Astrocyte of the spinal cord (primary cell): ENCODE measurements around the gene SKA2.
"Not testable (repeated sequence)": the region's sequence is repeated elsewhere in the genome, so short reads cannot be mapped to it uniquely, and the experiment has no call there.

Source experiments
- DNase-seq: peaks from one replicate; pipeline ENCODE4 v3.0.0; 2011; ENCODE audit warnings: low read depth, low spot score
- H3K4me3 ChIP-seq: 2 replicates; pipeline ENCODE4 v1.5.1; 2011; ENCODE audit warnings: low read depth, mild to moderate bottlenecking, low read length, moderate library complexity
- in situ Hi-C: cut with HindIII; loops from 2 replicates; pipeline ENCODE4 v1.10.0; 2017; ENCODE audit warnings: low sequenced_read_pairs
- TF ChIP-seq, protein P1 (sequence below): IDR thresholded peaks from 2 replicates; pipeline ENCODE4 v1.5.1; 2012; ENCODE audit warnings: low read depth, mild to moderate bottlenecking, low read length, inconsistent platforms

Gene SKA2

DNA sequence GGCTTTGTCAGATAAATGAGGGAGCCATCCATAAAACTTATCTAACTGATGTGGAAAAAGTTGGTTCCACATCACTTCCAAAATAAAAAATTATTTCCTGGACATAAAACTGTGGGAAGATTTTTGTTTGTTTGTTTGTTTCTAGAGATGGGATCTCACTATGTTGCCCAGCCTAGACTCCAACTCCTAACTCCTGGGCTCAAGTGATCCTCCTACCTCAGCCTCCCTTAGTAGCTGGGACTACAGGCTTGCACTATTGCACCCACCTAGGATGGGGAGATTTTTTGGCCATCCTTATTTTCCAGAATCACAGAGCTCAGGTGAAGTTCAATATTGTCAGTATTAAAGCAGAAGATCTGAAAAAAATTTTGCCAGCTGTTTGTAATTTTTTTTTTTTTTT is 31.0 kb upstream of the SKA2 start:
- in situ Hi-C loops: no loop called here
- H3K4me3 ChIP-seq: no peak overlapping the region
- TF ChIP-seq, protein P1, sequence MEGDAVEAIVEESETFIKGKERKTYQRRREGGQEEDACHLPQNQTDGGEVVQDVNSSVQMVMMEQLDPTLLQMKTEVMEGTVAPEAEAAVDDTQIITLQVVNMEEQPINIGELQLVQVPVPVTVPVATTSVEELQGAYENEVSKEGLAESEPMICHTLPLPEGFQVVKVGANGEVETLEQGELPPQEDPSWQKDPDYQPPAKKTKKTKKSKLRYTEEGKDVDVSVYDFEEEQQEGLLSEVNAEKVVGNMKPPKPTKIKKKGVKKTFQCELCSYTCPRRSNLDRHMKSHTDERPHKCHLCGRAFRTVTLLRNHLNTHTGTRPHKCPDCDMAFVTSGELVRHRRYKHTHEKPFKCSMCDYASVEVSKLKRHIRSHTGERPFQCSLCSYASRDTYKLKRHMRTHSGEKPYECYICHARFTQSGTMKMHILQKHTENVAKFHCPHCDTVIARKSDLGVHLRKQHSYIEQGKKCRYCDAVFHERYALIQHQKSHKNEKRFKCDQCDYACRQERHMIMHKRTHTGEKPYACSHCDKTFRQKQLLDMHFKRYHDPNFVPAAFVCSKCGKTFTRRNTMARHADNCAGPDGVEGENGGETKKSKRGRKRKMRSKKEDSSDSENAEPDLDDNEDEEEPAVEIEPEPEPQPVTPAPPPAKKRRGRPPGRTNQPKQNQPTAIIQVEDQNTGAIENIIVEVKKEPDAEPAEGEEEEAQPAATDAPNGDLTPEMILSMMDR: no peak
- no peak for DNase-seq

DNA sequence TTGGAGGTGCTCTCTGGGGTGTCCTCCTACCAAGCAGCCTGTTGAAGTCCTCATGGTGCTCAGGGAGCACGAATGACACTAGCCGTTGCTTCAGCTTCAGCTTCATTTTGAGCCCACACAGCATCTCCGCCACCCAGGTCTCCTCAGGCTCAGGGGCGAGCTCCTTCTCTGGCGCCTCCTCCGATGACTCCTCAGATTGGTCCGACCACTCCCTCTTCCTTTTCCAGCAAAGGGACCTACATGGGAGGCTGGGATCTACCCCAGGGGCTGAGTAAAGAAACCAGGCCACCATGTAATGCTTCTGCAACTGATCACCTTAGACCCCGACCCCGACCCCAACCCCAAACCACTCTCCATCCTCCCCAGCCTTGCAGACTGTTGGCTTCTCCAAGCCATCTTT is 26.5 kb upstream of the SKA2 start:
- DNase-seq: no peak
- TF ChIP-seq, protein P1: no peak
- in situ Hi-C loops: no loop called here
- no peak overlapping the region for H3K4me3 ChIP-seq

DNA sequence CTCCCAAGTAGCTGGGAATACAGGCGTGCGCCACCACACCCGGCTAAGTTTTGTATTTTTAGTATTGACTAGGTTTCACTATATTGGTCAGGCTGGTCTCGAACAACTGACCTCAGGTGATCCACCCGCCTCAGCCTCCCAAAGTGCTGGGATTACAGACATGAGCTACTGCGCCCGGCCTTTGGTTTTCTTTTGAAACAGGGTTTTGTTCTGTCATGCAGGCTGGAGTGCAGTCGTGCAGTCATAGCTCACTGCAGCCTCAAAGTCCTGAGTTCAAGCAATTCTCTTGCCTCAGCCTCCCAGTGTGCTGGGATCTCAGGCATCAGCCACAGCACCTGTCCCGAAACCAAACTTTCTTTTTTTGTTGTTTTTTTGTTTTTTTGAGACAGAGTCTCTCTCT is 25.6 kb upstream of the SKA2 start:
- no peak for DNase-seq
- no peak overlapping the region for H3K4me3 ChIP-seq
- TF ChIP-seq, protein P1: no peak
- in situ Hi-C loops: no loop called here

DNA sequence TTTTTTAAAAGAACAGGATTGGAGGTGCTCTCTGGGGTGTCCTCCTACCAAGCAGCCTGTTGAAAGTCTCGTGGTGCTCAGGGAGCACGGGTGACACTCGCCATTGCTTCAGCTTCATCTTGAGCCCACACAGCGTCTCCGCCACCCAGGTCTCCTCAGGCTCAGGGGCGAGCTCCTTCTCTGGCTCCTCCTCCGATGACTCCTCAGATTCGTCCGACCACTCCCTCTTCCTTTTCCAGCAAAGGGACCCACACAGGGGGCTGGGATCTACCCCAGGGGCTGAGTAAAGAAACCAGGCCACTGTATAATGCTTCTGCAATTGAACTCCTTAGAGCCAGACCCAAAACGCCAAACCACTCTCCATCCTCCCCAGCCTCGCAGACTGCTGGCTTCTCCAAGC is 24.6 kb upstream of the SKA2 start:
- DNase-seq: not testable (repeated sequence)

DNA sequence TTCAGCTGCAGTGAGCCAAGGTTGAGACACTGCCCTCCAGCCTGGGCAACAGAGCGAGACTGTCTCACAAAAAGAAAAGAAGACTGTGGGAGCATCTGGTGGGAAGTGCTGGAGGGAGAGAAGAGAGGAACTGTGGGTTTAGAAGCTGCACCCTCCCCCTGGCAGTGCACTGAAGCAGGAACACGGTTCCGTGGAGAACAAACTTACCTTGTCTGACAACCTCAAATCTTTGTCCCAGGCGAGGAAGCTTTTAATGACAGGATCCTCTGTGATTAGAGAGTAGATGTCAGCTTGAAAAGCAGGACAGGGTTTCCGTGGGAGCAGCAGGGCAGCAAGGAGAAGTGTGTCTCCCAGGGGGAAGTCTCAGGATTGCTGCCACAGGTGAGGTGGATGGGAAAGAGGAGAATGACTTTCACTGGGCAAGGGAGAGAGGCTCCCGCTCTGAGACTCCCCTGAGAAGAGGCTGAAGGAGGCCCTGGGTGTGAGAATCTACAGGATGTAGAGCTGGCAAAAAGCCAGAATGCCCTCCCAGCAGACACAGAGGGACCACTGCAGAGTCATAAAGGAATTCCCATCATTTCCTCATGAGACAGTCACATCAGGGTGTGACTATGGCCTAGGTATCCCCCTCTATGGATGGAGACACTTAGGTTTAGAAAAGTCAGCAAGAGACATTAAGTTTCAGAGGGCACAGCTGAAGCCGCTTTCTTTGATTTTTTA is 23.4 kb upstream of the SKA2 start:
- TF ChIP-seq, protein P1: no peak
- no peak for DNase-seq
- no peak overlapping the region for H3K4me3 ChIP-seq
- in situ Hi-C loops: no loop called here

More for the DNA sequence above, 24.6 kb upstream of the SKA2 start:
- H3K4me3 ChIP-seq, in situ Hi-C loops: not testable (repeated sequence)

DNA sequence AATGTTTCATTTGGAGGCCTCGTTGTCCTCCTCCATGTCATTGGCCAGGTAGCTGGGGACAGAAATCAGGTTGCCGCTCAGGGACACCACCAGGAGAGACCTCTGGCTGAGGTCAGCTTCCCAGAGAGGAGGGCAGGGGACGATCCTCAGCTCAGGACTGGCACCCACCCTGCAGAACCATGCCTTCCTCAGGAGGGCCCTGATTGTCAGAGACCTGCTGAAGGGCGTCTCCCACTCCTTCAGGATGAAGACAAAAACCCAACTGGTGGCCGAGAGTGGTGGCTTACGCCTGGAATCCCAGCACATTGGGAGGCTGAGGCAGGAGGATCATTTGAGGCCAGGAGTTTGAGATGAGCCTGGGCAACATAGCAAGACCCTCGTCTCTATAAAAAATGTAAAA is 20.1 kb upstream of the SKA2 start:
- in situ Hi-C loops: no loop called here
- no peak overlapping the region for H3K4me3 ChIP-seq
- DNase-seq: no peak
- TF ChIP-seq, protein P1: no peak

DNA sequence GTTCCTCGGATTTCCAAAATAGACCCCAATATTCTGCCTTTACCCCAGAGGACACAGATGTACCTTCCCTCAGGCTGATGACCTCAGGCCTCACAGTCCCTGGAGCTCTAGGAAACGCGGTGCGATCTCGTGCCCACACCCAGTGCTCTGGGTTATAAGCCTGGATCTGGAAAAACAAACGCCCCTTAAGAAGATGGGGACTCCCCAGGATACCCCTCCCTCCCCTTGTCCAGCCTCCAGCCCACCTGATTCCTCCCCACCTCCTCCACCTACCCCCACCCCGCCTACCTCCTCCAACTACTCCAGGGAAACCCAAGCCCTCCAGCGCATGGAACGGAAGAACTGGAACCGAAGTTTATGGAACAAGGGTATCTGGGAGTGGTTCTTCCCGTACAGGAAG is 19.7 kb upstream of the SKA2 start:
- TF ChIP-seq, protein P1: no peak
- no peak overlapping the region for H3K4me3 ChIP-seq
- no peak for DNase-seq
- in situ Hi-C loops: no loop called here
